Forelimb muscle (tissue), 1 donor: ENCODE data around the gene CEBPB. TPM values are rescaled to one million over a fixed set of nuclear protein-coding genes. Genes with fewer than 3 reads are reported as not detected.

ENCODE experiments used
- DNase-seq: peaks from one replicate; pipeline ENCODE4 v3.0.0-alpha.2; 2013; ENCODE audit warnings: low read depth
- polyA plus RNA-seq: library from polyadenylated mRNA; unstranded; fragments of 120-200 nt; gene quantifications from one replicate; pipeline ENCODE4 v1.2.1, GENCODE V29; 2013; ENCODE audit not compliant: insufficient read length

Gene CEBPB
- polyA plus RNA-seq, 1 donor = 7.6 TPM

GRCh38 chr20:50213531-50214106 lies 23.0 kb downstream of the CEBPB start:
- no peak for DNase-seq

GRCh38 chr20:50214226-50215024 lies 23.8 kb downstream of the CEBPB start:
- no peak for DNase-seq

- no peak for DNase-seq
Measured at GRCh38 chr20:50215101-50215690, 24.6 kb downstream of the CEBPB start.

- no peak for DNase-seq
Measured at GRCh38 chr20:50215926-50216325, 25.3 kb downstream of the CEBPB start.

GRCh38 chr20:50216543-50217206 lies 26.0 kb downstream of the CEBPB start:
- DNase-seq = no peak

- DNase-seq = no peak
Measured at GRCh38 chr20:50217207-50217949, 26.7 kb downstream of the CEBPB start.

- DNase-seq = no peak
Measured at GRCh38 chr20:50218987-50219435, 28.4 kb downstream of the CEBPB start.

- DNase-seq = no peak
Measured at GRCh38 chr20:50219600-50219999, 29.0 kb downstream of the CEBPB start.

- DNase-seq = no peak
Measured at GRCh38 chr20:50220093-50220893, 29.7 kb downstream of the CEBPB start.

- no peak for DNase-seq
Measured at GRCh38 chr20:50220894-50221365, 30.3 kb downstream of the CEBPB start.

GRCh38 chr20:50221501-50222308 lies 31.1 kb downstream of the CEBPB start:
- DNase-seq = no peak

- no peak for DNase-seq
Measured at GRCh38 chr20:50222309-50223038, 31.8 kb downstream of the CEBPB start.

GRCh38 chr20:50223039-50224005 lies 32.7 kb downstream of the CEBPB start:
- DNase-seq = no peak

GRCh38 chr20:50224052-50224451 lies 33.4 kb downstream of the CEBPB start:
- DNase-seq = no peak

- peak; percentile 52 for DNase-seq
Measured at GRCh38 chr20:50224531-50225255, 34.1 kb downstream of the CEBPB start.

- no peak for DNase-seq
Measured at GRCh38 chr20:50226093-50226974, 35.7 kb downstream of the CEBPB start.
